GM19468 (cell line): Measurements from ENCODE around the gene IGF2BP1.
"Not testable (repeated sequence)": the region's sequence is repeated elsewhere in the genome, so short reads cannot be mapped to it uniquely, and the experiment has no call there.

Experiments used
- ATAC-seq: cut with Tn5 transposase; IDR thresholded peaks from one replicate; pipeline ENCODE4 v1.9.1; 2021; ENCODE audit warnings: mild to moderate bottlenecking, moderate library complexity, moderate number of reproducible peaks; ENCODE audit not compliant: unreplicated experiment; ENCODE audit errors: extremely low read depth

IGF2BP1 gene

DNA sequence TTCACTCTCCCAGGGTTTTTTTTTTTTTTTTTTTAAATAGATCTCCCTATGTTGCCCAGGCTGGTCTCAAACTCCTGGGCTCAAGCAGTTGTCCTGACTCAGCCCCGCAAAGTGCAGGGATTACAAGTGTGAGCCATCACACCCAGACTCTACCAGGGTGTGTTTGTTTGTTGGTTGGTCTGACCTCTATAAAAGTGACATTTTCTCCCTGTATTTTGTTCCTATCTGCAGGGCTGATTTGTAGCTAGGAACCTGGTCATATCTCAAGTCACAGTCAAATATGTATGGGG, 89.1 kb downstream of the IGF2BP1 start:
- no peak for ATAC-seq

DNA sequence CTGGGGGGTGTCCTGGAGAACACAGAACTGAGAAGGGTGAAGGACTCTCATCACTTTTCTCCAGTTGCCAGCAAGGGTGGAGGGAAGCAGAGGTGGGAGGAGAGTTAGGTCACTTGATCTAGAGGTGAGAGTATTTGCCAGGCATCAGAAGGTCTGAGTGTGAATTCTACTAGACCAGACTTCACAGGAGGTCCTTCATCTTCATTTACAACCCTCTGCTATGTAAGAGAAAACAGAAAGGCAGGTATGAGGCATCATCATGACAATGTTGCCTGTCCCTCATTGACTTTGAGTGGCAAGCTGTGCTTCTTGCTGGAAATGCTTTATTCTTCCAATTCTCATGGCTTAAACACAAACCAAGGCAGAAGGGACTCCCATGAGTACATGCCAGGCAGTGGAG, 89.5 kb downstream of the IGF2BP1 start:
- no peak for ATAC-seq

DNA sequence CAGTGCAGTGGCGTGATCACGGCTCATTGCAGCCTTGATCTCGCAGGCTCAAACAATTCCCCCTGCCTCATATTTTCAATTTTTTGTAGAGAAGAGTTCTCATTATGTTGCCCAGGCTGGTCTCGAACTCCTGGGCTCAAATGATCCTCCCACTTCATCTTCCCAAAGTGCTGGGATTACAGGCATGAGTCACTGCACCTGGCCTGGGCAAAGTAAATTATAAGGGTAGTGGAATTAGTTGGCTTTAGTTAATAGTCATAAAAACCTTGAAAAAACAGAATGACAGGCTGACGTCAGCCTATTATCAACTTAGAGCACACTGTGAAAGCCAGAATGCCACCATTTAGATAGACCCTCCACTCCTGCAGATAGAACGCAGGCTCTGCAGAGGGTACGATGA, 91.9 kb downstream of the IGF2BP1 start:
- no peak for ATAC-seq

DNA sequence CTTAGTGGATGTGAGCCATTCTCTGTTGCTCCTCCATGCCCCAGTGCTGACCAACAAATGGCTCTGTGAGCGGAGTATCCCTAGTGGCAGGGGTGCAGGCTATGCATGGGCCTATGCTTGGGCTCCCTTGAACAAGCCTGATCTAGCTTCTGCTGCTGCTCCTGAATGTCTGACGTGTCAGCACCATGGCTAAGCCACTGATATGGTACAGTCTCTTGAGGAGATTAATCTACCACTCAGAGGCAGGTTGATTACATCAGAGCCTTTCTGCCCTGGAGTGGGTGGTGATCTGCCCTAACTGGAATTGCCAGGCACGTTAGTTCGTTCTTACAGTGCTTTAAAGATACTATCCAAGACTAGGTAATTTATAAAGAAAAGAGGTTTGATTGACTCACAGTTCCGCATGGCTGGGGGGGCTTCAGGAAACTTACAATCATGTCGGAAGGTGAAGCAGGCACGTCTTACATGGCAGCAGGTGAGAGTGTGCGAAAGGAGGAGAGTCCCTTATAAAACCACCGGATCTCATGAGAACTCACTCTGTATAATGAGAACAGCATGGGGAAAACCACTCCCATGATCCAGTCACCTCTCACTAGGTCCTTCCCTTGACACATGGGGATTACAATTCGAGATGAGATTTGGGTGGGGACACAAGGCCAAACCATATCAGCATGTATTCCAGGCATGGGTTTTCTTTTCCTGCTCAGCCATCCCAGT, 93.9 kb downstream of the IGF2BP1 start:
- no peak for ATAC-seq

DNA sequence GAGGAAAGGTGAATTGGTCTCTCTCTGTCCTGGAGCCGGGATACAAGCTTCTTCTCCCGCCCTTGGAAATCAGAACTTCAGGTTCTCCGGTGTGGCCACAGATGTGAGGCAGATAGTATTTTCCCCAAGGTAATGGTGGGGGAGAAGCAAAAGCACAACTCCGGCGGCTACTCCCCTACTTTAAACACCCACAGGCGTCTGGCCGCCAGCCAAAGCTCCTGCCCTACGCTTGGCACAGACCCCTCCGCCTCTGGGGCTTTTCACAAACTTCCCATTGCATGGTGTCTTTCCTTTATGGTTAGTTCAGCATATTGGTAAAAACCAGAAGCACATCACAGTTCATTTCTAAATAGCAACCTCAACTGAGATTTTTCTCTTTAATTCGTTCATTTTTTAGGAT, 95.9 kb downstream of the IGF2BP1 start:
- no peak for ATAC-seq

DNA sequence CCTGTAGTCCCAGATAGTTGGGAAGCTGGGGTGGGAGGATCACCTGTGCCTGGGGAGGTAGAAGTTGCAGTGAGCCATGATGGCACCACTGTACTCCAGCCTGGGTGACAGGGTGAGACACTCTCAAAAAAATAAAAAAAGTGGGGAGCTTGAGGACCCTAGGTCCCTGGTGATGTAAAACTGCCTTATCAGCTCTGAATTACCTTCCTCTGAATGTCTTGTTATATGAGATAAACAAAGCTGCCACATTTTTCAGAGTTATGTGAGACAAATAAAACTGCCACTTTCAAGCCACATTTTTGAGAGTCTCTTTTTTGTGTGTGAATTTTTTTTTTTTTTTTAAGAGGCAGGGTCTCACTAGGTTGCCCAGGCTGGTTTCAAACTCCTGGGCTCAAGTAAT, 103.4 kb downstream of the IGF2BP1 start:
- no peak for ATAC-seq

DNA sequence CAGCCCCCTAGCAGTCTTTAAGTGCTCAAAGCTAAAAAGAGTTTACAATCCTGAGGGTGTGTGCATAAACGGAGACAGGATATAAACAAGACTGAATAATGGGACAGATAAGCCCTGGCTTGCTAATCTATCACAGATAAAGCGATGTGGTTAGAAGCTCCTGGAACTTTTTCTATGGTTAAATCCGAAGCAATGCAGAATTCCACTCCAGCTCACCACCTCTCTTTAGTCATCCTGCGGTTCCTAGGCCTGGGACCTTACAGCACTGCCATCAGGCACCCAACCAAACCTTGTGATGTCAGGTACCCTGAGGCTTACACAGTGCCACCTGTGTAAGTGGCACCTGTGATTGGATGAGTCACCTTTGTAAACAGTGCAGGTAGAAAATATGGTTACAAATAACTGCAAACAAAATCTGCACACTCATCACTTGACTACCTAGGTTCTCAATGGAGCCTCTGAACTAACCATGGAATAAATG, 103.9 kb downstream of the IGF2BP1 start:
- no peak for ATAC-seq

DNA sequence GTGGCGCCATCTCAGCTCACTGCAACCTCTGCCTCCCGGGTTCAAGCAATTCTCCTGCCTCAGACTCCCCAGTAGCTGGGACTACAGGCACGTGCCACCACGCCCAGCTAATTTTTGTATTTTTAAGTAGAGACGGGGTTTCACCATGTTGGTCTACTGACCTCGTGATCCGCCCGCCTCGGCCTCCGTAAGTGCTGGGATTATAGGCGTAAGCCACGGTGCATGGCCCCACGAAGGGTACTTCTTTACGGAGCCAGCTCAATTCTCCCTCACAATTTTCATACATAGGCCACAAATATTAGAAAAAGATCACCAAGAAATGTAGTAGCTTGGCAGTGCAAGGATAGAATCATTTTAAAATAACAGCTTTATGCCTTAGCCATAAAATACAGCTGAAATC, 106.2 kb downstream of the IGF2BP1 start:
- ATAC-seq = not testable (repeated sequence)

DNA sequence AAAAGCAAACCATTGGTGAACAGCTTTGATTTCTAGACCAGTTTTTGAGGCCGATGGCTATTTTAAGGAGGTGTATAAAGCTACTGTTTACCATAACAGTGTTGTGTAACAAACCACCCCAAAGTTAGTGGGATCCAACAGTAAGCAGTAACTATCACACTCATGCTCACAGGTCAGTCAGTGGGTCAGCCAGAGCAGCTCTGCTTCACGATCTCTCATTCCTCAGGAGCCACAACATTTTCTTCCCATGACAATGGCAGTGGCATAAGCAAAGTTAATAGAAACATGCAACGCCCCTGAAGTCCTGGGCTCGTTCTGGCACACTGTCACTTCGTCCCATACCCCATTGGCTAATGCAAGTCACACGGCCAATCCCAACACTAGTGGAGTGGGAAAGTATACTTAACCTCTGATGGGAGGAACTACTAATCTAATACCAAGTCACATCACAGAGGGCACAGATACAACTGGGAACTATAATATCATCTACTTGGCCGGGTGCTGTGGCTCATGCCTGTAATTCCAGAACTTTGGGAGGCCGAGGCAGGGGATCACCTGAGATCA, 107.4 kb downstream of the IGF2BP1 start:
- ATAC-seq = no peak
